Type B pancreatic cell (in vitro differentiated cells): Measurements from ENCODE around the gene BCKDK. TPM values are rescaled to one million over a fixed set of nuclear protein-coding genes. Genes with fewer than 3 reads are reported as not detected.
"Not testable (repeated sequence)": the region's sequence is repeated elsewhere in the genome, so short reads cannot be mapped to it uniquely, and the experiment has no call there.

Source experiments
- DNase-seq: peaks from one replicate; pipeline ENCODE4 v3.0.0; 2021; ENCODE audit warnings: mixed read lengths; ENCODE audit not compliant: unreplicated experiment; ENCODE audit errors: extremely low spot score
- H3K27ac Mint-ChIP-seq: 2 replicates; pipeline ENCODE4 v1.8.0; 2021; ENCODE audit warnings: mild to moderate bottlenecking, mixed read lengths
- H3K27me3 Mint-ChIP-seq: 2 replicates; pipeline ENCODE4 v1.8.0; 2021; ENCODE audit warnings: mixed read lengths
- H3K36me3 Mint-ChIP-seq: 2 replicates; pipeline ENCODE4 v1.8.0; 2021; ENCODE audit warnings: mixed read lengths
- H3K4me1 Mint-ChIP-seq: one replicate; pipeline ENCODE4 v1.8.0; 2021; ENCODE audit warnings: mixed read lengths; ENCODE audit not compliant: unreplicated experiment
- H3K4me3 Mint-ChIP-seq: 2 replicates; pipeline ENCODE4 v1.8.0; 2021; ENCODE audit warnings: mild to moderate bottlenecking, mixed read lengths
- H3K9me3 Mint-ChIP-seq: 2 replicates; pipeline ENCODE4 v1.8.0; 2021; ENCODE audit warnings: mixed read lengths
- total RNA-seq: library from RNA; stranded (reverse); gene quantifications from 2 replicates; pipeline ENCODE4 v1.2.1, GENCODE V29; 2021; ENCODE audit warnings: low replicate concordance
- TF ChIP-seq, protein P1 (sequence below): fragments of 200-600 bp; sonication (generic); conservative IDR thresholded peaks from 2 replicates; pipeline ENCODE4 v1.5.0; 2021; ENCODE audit warnings: antibody characterized with exemption, mild to moderate bottlenecking

Gene BCKDK
- total RNA-seq, 1 donor from 2014 or later: 44.5 TPM

DNA sequence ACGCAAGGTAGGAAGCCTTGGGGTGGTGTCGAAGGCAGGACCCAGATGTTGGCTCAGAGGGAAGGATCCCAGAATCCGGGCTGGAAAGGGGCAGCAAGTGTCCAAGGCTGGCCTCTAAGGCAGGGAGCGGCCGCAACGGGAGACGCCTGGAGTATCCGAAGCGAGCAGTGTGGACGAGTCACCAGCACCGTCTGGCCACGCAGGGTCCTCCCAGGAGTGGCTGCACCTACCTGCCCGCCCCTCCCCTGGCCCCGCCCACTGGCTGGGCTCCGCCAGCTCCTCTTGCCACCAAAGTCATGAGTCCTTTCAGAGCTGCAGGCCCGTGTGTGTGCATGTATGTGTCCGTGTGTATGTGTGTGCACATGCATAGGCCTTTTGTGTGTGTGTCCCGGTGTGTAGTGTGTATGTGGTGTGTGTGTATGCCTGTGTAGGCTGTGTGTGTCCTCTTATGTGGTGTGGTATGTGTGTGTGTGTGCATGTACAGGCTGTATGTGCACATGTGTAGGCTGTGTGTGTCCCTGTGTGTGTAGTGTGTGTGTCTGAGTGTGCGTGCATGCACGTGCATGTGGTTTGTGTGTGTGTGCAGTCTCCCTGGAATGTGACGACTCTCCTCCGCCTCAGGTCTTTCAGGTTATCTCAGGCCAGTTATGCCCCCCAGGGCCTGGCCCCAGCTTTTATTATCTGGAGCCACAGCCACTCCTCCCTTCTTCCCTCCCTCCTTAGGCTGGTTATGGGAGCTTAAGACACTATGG, 27.5 kb downstream of the BCKDK start, which contains the start of gene PRSS8:
Gene PRSS8, minus strand, starts transcription at position 193 of the 752 bp plus-strand sequence. CDS start 229 bp downstream, outside the sequence.
- Mint-ChIP-seq H3K27ac (peak within 1 kb of the TSS; percentile 95), H3K36me3 (peaks cover 4% of the 10 kb centered on the region), H3K27me3 (peaks cover 6% of the 10 kb centered on the region), H3K4me3 (peak within 1 kb of the TSS; percentile 83), H3K9me3 (no peaks in the 10 kb centered on the region), H3K4me1 (peaks cover 20% of the 10 kb centered on the region)
- no peak for DNase-seq
- TF ChIP-seq, protein P1, sequence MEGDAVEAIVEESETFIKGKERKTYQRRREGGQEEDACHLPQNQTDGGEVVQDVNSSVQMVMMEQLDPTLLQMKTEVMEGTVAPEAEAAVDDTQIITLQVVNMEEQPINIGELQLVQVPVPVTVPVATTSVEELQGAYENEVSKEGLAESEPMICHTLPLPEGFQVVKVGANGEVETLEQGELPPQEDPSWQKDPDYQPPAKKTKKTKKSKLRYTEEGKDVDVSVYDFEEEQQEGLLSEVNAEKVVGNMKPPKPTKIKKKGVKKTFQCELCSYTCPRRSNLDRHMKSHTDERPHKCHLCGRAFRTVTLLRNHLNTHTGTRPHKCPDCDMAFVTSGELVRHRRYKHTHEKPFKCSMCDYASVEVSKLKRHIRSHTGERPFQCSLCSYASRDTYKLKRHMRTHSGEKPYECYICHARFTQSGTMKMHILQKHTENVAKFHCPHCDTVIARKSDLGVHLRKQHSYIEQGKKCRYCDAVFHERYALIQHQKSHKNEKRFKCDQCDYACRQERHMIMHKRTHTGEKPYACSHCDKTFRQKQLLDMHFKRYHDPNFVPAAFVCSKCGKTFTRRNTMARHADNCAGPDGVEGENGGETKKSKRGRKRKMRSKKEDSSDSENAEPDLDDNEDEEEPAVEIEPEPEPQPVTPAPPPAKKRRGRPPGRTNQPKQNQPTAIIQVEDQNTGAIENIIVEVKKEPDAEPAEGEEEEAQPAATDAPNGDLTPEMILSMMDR: no peak

DNA sequence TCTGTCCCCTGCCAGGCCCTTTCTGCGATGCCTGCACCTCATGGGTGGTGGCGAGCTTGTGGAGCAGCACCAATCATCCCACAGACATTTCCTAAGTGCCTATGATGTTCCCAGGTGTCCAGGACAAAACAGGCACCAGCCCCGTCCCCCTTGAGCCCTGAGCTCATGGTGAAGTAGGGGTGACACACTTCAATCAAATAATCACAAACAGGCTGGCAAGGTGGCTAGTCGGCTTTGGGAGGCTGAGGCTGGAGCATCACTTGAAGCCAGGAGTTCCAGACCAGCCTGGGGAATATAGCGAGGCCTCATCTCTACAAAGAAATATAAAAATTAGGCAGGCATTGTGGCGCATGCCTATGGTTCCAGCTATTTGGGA, 28.1 kb downstream of the BCKDK start:
- H3K27ac Mint-ChIP-seq: peak overlapping the region; percentile 95

DNA sequence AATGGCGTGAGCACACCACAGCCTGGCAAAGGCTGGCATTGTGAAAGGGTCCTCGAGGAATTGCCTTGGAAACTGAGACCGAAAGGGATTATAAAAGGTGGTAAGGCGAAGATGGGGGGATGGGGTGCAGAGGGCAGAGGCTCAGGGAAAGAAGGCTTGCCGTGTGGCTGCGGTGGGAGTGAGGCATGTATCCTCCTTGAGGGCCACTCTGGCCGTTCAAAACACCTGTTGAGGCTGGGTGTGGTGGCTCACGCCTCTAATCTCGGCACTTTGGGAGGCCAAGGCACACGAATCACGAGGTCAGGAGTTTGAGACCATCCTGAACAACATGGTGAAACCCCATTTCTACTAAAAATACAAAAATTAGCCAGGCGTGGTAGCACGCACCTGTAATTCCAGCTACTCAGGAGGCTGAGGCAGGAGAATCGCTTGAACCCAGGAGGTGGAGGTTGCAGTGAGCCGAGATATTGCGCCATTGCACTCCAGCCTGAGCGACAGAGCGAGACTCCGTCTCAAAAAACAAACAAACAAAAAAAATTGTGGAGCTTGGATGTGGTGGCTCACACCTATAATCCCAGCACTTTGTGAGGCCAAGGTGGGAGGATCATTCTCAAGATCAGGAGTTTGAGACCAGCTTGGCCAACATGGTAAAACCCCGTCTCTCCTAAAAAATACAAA, 28.8 kb downstream of the BCKDK start:
- Mint-ChIP-seq H3K4me1 (peaks cover 26% of the 10 kb centered on the region), H3K27ac (peak overlapping the region; percentile 95)
- not testable (repeated sequence) for H3K36me3 Mint-ChIP-seq, H3K4me3 Mint-ChIP-seq, H3K27me3 Mint-ChIP-seq, DNase-seq, H3K9me3 Mint-ChIP-seq

More for the DNA sequence above, 28.1 kb downstream of the BCKDK start:
- Mint-ChIP-seq H3K4me1 (peaks cover 24% of the 10 kb centered on the region), H3K4me3 (peak overlapping the region; percentile 83), H3K27me3 (peaks cover 6% of the 10 kb centered on the region), H3K9me3 (no peaks in the 10 kb centered on the region), H3K36me3 (peaks cover under 1% of the 10 kb centered on the region)
- TF ChIP-seq, protein P1: no peak
- no peak for DNase-seq

DNA sequence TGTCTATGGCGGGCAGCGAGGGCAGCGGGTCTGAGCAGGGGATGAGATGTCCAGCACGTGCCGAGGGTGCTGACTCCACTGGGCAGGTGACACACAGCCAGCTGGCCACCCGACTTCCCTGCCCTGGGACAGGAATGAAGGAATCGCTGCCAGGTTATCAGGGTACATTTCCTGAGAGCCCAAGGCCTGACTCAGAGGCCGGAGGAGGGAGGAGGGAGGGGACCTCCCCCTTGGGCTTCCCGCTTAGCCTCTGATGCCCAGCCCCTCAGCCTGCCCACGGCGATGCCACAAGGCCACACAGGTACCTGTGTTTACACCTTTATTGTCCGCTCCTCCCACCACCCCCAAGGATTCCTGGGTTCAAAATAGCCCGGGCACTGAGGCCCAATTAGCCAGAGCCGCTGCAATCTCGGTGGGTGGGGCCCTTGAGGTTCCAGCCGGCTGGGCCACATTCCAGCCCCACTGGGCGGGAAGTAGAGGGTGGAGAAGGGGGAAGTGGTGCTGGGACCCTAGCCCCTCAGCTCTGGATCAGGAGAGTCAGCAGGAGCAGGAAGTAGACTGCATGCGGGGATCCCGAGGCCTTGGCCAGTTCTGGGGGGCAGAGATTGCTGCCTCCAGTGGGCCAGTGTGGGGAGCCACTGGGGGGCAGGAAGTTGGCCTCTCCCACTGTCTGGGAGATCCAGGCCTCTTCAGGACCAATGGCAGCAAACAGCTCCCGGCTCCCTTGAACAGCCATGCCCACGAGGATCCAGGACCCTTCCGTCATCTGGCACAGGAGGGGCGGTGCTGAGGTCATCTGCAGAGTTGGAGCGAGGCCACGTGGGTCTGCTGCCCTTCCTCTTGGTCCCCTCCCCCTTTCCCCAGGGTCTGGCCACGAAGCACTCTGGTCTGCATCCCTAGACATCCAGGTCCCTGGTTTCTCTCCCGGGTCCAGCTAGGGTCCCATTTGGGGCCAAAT, 30.7 kb downstream of the BCKDK start:
- Mint-ChIP-seq H3K4me3 (peak overlapping the region; percentile 74), H3K9me3 (no peaks in the 10 kb centered on the region), H3K36me3 (no peaks in the 10 kb centered on the region), H3K4me1 (peaks cover 21% of the 10 kb centered on the region), H3K27ac (peak overlapping the region; percentile 87), H3K27me3 (peaks cover 6% of the 10 kb centered on the region)
- no peak for DNase-seq
- TF ChIP-seq, protein P1: no peak

DNA sequence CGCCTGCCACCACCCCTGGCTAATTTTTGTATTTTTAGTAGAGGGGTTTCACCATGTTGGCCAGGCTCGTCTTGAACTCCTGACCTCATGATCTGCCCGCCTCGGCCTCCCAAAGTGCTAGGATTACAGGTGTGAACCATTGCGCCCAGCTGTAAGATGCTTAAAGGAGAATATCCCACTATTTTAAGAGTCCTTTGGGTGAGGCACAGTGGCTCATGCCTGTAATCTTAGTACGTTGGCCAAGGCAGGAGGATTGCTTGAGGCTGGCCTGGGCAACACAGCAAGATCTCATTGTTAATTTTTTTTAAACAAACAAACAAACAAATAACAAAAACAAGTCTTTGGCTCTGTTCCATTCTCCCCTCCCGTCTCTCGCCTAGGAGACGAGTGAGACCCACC, 32.9 kb downstream of the BCKDK start:
- Mint-ChIP-seq H3K4me1 (peaks cover 12% of the 10 kb centered on the region), H3K4me3 (peak overlapping the region; percentile 67), H3K27ac (peak overlapping the region; percentile 92)
- H3K36me3 Mint-ChIP-seq, DNase-seq, H3K27me3 Mint-ChIP-seq, H3K9me3 Mint-ChIP-seq: not testable (repeated sequence)

DNA sequence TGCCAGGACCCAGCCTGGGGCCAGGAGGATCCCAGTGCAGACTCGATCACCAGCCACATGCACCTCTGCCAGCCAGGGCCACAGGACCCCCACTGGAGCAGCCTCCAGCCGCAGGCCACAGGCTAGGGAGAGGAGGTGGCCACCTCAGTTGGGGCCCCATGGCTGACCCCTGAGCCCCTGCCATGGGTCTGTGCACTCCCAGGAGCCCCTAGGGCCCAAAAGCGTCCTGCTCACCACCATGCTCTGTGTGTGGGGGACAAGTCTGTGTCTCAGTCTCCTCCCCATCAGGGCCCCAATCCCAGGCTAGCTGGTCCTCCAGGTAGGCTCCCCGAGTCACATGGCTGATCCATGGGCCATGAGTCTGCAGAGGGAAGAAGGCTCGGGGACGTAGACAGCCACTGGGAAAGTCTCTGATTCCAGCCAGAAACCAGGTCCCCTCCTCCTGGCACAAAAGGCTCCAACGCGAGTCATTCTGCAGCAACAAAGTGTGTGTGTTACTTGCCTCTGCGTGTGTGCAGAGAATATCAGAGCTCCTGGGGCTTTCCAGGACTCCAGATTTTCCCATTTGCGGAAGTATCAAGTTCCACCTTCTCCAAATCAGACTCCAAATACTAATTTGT, 33.4 kb downstream of the BCKDK start:
- Mint-ChIP-seq H3K27ac (peak overlapping the region; percentile 92), H3K9me3 (no peaks in the 10 kb centered on the region), H3K27me3 (peaks cover 7% of the 10 kb centered on the region), H3K36me3 (no peaks in the 10 kb centered on the region), H3K4me3 (peak overlapping the region; percentile 86), H3K4me1 (peaks cover 9% of the 10 kb centered on the region)
- TF ChIP-seq, protein P1: no peak
- DNase-seq: no peak
